SK-N-SH treated with all-trans-retinoic acid at 6 μM for 48 hours (cell line): ENCODE results near the gene CARS1.

Experiments used
- ARNTL ChIP-seq: fragments of 450-650 bp; formaldehyde crosslinking; IDR thresholded peaks from 2 replicates; pipeline ENCODE4 v1.5.0; 2020; ENCODE audit warnings: low read depth, mild to moderate bottlenecking, moderate library complexity, borderline replicate concordance
- TOX ChIP-seq: fragments of 250-450 bp; sonication (Bioruptor Pico); IDR thresholded peaks from 2 replicates; pipeline ENCODE4 v1.8.0; 2021; ENCODE audit warnings: mild to moderate bottlenecking, moderate library complexity, borderline replicate concordance
- ZNF70 ChIP-seq: fragments of 450-650 bp; formaldehyde crosslinking; IDR thresholded peaks from 2 replicates; pipeline ENCODE4 v1.5.0; 2020; ENCODE audit warnings: mild to moderate bottlenecking, moderate library complexity
- TF ChIP-seq, protein P1 (sequence below): fragments of 250-450 bp; sonication (Bioruptor Pico); IDR thresholded peaks from 2 replicates; pipeline ENCODE4 v1.5.1; 2021; ENCODE audit warnings: mild to moderate bottlenecking, moderate library complexity

DNA sequence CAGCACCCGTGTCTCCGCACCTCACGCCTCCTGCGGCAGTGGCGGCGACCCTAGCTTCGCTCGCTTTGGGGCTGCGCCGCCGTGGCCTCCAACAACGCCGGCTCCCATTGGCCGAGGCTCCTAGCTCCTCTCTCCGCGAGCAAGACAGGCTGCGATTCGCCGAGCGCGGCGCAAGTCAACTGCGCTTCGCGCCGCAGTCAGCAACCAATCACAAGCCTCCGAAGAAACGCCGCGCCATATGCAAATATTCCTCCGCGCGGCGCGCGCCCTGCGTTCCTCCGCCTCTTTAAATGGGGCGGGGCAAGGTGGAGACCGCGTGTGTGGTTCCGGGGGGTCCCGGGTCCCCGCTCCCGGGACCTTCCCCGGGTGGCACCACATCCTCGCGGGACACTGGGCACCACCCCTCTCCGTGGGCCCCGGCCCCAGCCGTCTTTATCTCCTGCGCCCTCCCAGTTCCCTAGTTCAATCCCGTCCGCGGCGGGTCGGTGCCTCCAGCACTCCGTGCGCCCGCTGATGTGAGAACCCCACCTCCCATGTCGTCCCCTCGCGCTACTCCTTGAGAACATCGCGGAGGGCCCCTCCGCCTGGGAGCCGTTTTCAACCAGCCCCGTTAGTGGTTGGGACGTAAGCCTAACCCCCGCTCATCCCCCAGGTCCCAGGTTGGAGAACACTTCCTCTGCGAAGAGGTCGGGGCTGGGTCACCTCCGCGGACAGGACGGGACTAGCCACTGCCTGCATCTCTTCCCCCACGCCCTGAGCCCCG, 64.8 kb downstream of the CARS1 start, which contains the start of gene NAP1L4:
- TF ChIP-seq, protein P1, sequence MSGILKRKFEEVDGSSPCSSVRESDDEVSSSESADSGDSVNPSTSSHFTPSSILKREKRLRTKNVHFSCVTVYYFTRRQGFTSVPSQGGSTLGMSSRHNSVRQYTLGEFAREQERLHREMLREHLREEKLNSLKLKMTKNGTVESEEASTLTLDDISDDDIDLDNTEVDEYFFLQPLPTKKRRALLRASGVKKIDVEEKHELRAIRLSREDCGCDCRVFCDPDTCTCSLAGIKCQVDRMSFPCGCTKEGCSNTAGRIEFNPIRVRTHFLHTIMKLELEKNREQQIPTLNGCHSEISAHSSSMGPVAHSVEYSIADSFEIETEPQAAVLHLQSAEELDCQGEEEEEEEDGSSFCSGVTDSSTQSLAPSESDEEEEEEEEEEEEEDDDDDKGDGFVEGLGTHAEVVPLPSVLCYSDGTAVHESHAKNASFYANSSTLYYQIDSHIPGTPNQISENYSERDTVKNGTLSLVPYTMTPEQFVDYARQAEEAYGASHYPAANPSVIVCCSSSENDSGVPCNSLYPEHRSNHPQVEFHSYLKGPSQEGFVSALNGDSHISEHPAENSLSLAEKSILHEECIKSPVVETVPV (CRISPR knock-in tag): no peak
- TF ChIP-seq ARNTL: no peak
- TF ChIP-seq ZNF70 (CRISPR knock-in tag): no peak
- TF ChIP-seq TOX (CRISPR knock-in tag): no peak
